ENCODE measurements around the gene PTGES3. TPM values are rescaled to one million over a fixed set of nuclear protein-coding genes. Genes with fewer than 3 reads are reported as not detected.
A peak's percentile ranks its signal among the peaks of the same experiment; 100 is the strongest.

The PTGES3 gene
- total and polyA plus RNA-seq, 11 donors, result 48.0 to 125 (median 103) TPM

DNA sequence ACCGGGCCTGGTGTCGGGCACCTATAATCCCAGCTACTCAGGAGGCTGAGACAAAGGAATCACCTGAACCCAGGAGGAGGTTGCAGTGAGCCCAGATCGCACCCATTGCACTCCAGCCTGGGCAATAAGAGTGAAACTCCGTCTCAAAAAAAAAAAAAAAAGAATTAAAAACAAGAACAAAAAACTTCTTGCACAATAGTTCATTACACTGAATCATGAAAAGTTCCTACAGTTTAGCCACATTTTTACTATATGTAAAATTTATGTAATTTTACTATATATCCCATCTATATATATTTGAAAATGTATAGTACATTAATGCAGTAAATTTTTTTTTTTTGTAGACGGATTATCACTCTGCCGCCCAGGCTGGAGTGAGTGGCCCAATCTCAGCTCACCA lies 46.9 kb downstream of the PTGES3 start:
- intact Hi-C loops (cut with DNase I), result loop anchor here in 4 of 10 donors (5.0 to 10.0 kb wide), 3 partner anchors 41 to 84 kb away; partner anchors contain the start of gene NACA (in 3 of the 4)
- peaks cover 3 to 79% (median 74%) of the 10 kb centered on the region in 9 donors for H3K36me3 ChIP-seq
- TF ChIP-seq, protein P1, sequence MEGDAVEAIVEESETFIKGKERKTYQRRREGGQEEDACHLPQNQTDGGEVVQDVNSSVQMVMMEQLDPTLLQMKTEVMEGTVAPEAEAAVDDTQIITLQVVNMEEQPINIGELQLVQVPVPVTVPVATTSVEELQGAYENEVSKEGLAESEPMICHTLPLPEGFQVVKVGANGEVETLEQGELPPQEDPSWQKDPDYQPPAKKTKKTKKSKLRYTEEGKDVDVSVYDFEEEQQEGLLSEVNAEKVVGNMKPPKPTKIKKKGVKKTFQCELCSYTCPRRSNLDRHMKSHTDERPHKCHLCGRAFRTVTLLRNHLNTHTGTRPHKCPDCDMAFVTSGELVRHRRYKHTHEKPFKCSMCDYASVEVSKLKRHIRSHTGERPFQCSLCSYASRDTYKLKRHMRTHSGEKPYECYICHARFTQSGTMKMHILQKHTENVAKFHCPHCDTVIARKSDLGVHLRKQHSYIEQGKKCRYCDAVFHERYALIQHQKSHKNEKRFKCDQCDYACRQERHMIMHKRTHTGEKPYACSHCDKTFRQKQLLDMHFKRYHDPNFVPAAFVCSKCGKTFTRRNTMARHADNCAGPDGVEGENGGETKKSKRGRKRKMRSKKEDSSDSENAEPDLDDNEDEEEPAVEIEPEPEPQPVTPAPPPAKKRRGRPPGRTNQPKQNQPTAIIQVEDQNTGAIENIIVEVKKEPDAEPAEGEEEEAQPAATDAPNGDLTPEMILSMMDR (IDR thresholded peaks at IDR 0.05), result no peak
- no peak for TF ChIP-seq POLR2A (IDR thresholded peaks at IDR 0.05)
- no peaks in the 10 kb centered on the region for H3K27me3 ChIP-seq
- H3K4me1 ChIP-seq, result peaks cover 3 to 82% (median 53%) of the 10 kb centered on the region in 12 donors
- H3K4me3 ChIP-seq, result no peak overlapping the region
- no peaks in the 10 kb centered on the region for H3K9me3 ChIP-seq
- no peak for ATAC-seq
- DNase-seq, result no peak
- no peak overlapping the region for H3K27ac ChIP-seq
- 61 to 81% (median 66%) methylated on average over 6 of the region's 6 CpGs for WGBS, 4 donors

DNA sequence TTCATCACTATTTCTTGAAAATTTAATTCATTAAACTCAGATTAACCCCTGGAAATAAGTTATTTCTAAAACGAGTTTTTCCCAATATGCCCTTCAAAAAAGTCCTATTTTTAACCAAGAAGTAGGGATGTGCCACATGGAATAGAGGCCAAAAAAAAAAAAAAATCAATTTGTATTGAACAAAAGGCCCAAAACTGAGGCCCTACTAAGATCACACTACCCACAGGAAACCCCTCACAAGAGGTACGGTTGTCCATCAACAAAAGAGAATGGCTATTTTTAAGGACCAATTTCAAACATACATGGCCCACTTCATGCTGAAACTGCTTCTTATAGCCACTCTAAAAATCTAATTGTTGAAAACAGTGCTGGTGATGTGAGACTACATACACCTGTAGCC lies 50.5 kb downstream of the PTGES3 start:
- ATAC-seq, result no peak
- no peaks in the 10 kb centered on the region for H3K9me3 ChIP-seq
- H3K36me3 ChIP-seq, result peaks cover 3 to 56% (median 53%) of the 10 kb centered on the region in 9 donors
- H3K4me3 ChIP-seq, result no peak overlapping the region
- peaks cover 6 to 82% (median 50%) of the 10 kb centered on the region in 12 donors for H3K4me1 ChIP-seq
- peak overlapping the region; percentile 6 to 98 (median 96) for H3K27ac ChIP-seq
- 34 to 54% (median 46%) methylated on average over 2 of the region's 2 CpGs for whole genome bisulfite sequencing, 4 donors
- intact Hi-C loops (cut with DNase I), result loop anchor here in 5 of 10 donors (2.0 to 10.0 kb wide), 5 partner anchors 35 to 120 kb away; partner anchors contain the start of gene RBMS2 (in 4 of the 5)
- no peaks in the 10 kb centered on the region for H3K27me3 ChIP-seq
- DNase-seq, result no peak
- TF ChIP-seq, protein P1 (IDR thresholded peaks at IDR 0.05), result no peak
- TF ChIP-seq POLR2A (IDR thresholded peaks at IDR 0.05), result no peak

DNA sequence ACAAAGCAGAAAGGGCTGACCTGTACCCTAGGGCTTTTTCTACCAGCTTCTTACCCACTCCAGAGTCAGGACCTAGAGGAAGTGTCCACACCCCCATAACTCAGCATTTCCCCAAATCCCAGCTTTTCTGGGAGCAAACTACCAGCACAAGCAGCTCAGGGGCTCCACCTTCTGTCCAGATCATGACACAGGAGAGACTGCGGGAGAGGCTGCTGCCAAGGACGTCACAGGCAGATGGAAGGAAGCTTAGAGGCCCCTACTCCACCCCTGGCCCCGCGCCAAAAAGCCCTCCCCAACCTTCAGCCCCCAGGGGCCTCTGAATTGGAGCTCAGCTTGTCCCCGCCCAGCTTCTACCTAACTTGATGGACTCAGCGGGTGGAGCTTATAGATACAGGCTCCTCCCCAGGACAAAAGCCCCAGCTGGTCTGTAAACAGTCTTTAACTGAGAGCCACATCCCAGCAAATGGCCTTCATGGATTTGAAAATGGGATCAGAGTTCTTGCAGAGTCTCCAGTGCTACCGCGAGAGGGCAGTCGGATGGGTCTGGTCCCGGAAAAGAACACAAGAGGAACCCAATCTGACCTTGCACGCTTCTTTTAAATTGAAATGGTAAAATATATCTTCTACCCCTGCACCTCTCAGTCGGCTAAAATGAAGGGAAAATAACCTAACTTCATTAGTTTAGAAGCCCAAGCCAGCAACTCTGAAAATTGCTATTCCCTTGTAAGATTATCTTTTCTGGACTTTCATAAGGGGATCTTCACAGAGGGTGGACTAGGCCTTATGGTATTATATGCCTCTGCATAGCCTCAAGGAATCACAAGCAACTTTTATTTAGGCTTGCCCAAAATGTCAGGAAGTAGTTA lies 51.2 kb downstream of the PTGES3 start:
- Histone ChIP-seq H3K4me1 (peaks cover 13 to 82% (median 51%) of the 10 kb centered on the region in 12 donors), H3K27ac (peak overlapping the region; percentile 83 to 98 (median 96)), H3K36me3 (peaks cover 0 to 49% (median 45%) of the 10 kb centered on the region in 9 donors), H3K27me3 (no peaks in the 10 kb centered on the region), H3K9me3 (no peaks in the 10 kb centered on the region), H3K4me3 (peak overlapping the region in 11 of 12 donors; percentile 60 to 87 (median 83))
- ATAC-seq (peak; percentile 77 to 87 (median 84)), DNase-seq (peak; percentile 98 to 100 (median 99))
- intact Hi-C loops (cut with DNase I), result loop anchor here in 5 of 10 donors (1.0 to 10.0 kb wide), 6 partner anchors 35 to 124 kb away; partner anchors contain the start of gene RBMS2 (in 4 of the 5)
- WGBS, 4 donors, result 0 to 2% (median 1%) methylated on average over 11 to 12 of the region's 12 CpGs
- TF ChIP-seq, protein P1 (IDR thresholded peaks at IDR 0.05), result peak; percentile 48 to 82 (median 67)
- TF ChIP-seq POLR2A (IDR thresholded peaks at IDR 0.05), result peak in 1 of 2 donors; percentile 73
